Parathyroid adenoma (tissue), 2 donors: Measurements from ENCODE around the gene TNRC6C.

ENCODE experiments used
- H2AFZ ChIP-seq: fragments of 300-600 bp; sonication (generic); one replicate; pipeline ENCODE4 v1.7.0; 2017; ENCODE audit warnings: antibody characterized with exemption, mild to moderate bottlenecking
- H3K27ac ChIP-seq: fragments of 300-600 bp; sonication (generic); one replicate; pipeline ENCODE4 v1.7.0; 2017
- H3K27me3 ChIP-seq: fragments of 300-600 bp; sonication (generic); one replicate; pipeline ENCODE4 v1.7.0; 2017; ENCODE audit warnings: low read length; ENCODE audit not compliant: control insufficient read depth, insufficient read depth
- H3K36me3 ChIP-seq: fragments of 300-600 bp; sonication (generic); one replicate; pipeline ENCODE4 v1.7.0; 2017; ENCODE audit warnings: low read length; ENCODE audit not compliant: control insufficient read depth, insufficient read depth
- H3K4me1 ChIP-seq: fragments of 300-600 bp; sonication (generic); one replicate; pipeline ENCODE4 v1.7.0; 2017; ENCODE audit warnings: control low read depth
- H3K4me2 ChIP-seq: fragments of 300-600 bp; sonication (generic); one replicate; pipeline ENCODE4 v1.7.0; 2017; ENCODE audit warnings: low read length
- H3K4me3 ChIP-seq: fragments of 300-600 bp; sonication (generic); one replicate; pipeline ENCODE4 v1.7.0; 2017; ENCODE audit warnings: low read depth, low read length
- H3K79me2 ChIP-seq: fragments of 300-600 bp; sonication (generic); one replicate; pipeline ENCODE4 v1.7.0; 2017; ENCODE audit warnings: control low read depth
- H3K9ac ChIP-seq: fragments of 300-600 bp; sonication (generic); one replicate; pipeline ENCODE4 v1.7.0; 2017; ENCODE audit warnings: mild to moderate bottlenecking
- H3K9me3 ChIP-seq: fragments of 300-600 bp; sonication (generic); one replicate; pipeline ENCODE4 v1.7.0; 2017; ENCODE audit warnings: low read length; ENCODE audit not compliant: control insufficient read depth
- CTCF ChIP-seq: fragments of 300-600 bp; sonication (generic); IDR thresholded peaks from one replicate; pipeline ENCODE4 v1.7.0; 2017; ENCODE audit warnings: antibody characterized with exemption, mild to moderate bottlenecking
- donor health status: primary hyperparathyroidism.

The TNRC6C gene

GRCh38 chr17:78125976-78126894 lies 167.7 kb downstream of the TNRC6C start:
- no peak for TF ChIP-seq CTCF
- Histone ChIP-seq H3K27ac (no peak overlapping the region), H2AFZ (no peak overlapping the region), H3K4me3 (no peak overlapping the region), H3K36me3 (no peaks in the 10 kb centered on the region), H3K9me3 (no peaks in the 10 kb centered on the region), H3K79me2 (no peaks in the 10 kb centered on the region), H3K27me3 (no peaks in the 10 kb centered on the region), H3K4me1 (peaks cover 4% of the 10 kb centered on the region), H3K4me2 (no peak overlapping the region), H3K9ac (no peak overlapping the region)

GRCh38 chr17:78126895-78127238 lies 168.4 kb downstream of the TNRC6C start:
- H3K36me3 ChIP-seq, result no peaks in the 10 kb centered on the region
- H3K9ac ChIP-seq, result no peak overlapping the region
- no peaks in the 10 kb centered on the region for H3K9me3 ChIP-seq
- no peak overlapping the region for H3K4me2 ChIP-seq
- H3K4me3 ChIP-seq, result no peak overlapping the region
- TF ChIP-seq CTCF, result no peak
- no peak overlapping the region for H2AFZ ChIP-seq
- no peak overlapping the region for H3K27ac ChIP-seq
- H3K79me2 ChIP-seq, result no peaks in the 10 kb centered on the region
- H3K27me3 ChIP-seq, result no peaks in the 10 kb centered on the region
- H3K4me1 ChIP-seq, result peaks cover 4% of the 10 kb centered on the region

GRCh38 chr17:78127239-78127887 lies 168.9 kb downstream of the TNRC6C start:
- Histone ChIP-seq H3K27me3 (no peaks in the 10 kb centered on the region), H3K9me3 (no peaks in the 10 kb centered on the region), H3K79me2 (no peaks in the 10 kb centered on the region), H3K9ac (no peak overlapping the region), H3K4me3 (peak overlapping the region; percentile 74), H3K4me2 (peak overlapping the region; percentile 88), H3K4me1 (peaks cover 4% of the 10 kb centered on the region), H2AFZ (peak overlapping the region; percentile 98), H3K36me3 (no peaks in the 10 kb centered on the region), H3K27ac (peak overlapping the region; percentile 53)
- TF ChIP-seq CTCF, result no peak

- H3K4me3 ChIP-seq, result peak overlapping the region; percentile 74
- no peaks in the 10 kb centered on the region for H3K79me2 ChIP-seq
- peaks cover 4% of the 10 kb centered on the region for H3K4me1 ChIP-seq
- peak overlapping the region; percentile 88 for H3K4me2 ChIP-seq
- H3K36me3 ChIP-seq, result no peaks in the 10 kb centered on the region
- no peak for TF ChIP-seq CTCF
- no peaks in the 10 kb centered on the region for H3K27me3 ChIP-seq
- H3K9ac ChIP-seq, result no peak overlapping the region
- H3K9me3 ChIP-seq, result no peaks in the 10 kb centered on the region
- peak overlapping the region; percentile 98 for H2AFZ ChIP-seq
- peak overlapping the region; percentile 53 for H3K27ac ChIP-seq
Observed at GRCh38 chr17:78127888-78128550, 169.5 kb downstream of the TNRC6C start.
